GM21360 (cell line): Measurements from ENCODE around the gene IFNAR2.

Source experiments
- ATAC-seq: cut with Tn5 transposase; IDR thresholded peaks from one replicate; pipeline ENCODE4 v1.9.1; 2021; ENCODE audit warnings: mild to moderate bottlenecking, moderate library complexity; ENCODE audit not compliant: unreplicated experiment

IFNAR2 gene

GRCh38 chr21:33266050-33266788, 36.5 kb downstream of the IFNAR2 start, which contains the start of gene IL10RB:
TSS of gene IL10RB (plus strand) at chr21:33266367. CDS start at chr21:33266466, 99 bp downstream.
- ATAC-seq, result peak; percentile 43

DNA sequence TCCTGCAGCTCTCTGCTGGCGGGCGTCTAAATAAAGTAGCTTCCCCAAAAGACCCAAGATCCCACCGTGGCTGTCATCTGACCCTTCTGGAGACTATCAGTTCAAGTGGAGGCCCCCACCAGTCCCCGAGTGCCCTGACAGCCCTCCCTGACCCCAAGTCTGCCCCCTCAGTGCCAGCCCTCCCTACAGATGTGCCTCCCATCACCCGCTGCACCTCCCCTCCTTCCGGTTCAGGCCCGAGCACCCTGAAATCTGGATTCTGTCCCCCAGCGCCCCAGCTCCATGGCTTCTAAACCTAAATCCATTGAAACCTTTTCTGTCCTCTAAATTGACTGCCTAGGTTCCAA, 37.0 kb downstream of the IFNAR2 start:
- ATAC-seq, result no peak

DNA sequence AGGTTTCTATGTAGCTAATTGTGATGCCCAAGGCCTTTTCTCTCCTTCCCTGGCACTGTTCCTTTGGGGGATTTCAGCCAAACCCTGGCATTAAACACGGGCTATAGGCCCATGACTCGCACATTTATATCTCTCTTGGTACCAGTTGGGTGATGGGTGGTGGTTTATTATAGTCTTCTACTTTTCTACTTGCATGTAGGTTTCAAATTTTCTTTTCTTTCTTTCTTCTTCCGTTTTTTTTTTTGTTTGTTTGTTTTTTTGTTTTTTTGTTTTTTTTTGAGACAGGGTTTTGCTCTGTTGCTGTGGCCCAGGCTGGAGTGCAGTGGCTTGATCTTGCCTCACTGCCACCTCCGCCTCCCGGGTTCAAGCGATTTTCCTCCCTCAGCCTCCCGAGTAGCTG, 37.5 kb downstream of the IFNAR2 start:
- ATAC-seq, result no peak

GRCh38 chr21:33268393-33268736, 38.6 kb downstream of the IFNAR2 start:
- ATAC-seq, result peak; percentile 6

- peak; percentile 59 for ATAC-seq
Measured at GRCh38 chr21:33268737-33269441, 39.2 kb downstream of the IFNAR2 start.

GRCh38 chr21:33270986-33271385, 41.2 kb downstream of the IFNAR2 start:
- ATAC-seq, result no peak

GRCh38 chr21:33273044-33273443, 43.3 kb downstream of the IFNAR2 start:
- no peak for ATAC-seq

DNA sequence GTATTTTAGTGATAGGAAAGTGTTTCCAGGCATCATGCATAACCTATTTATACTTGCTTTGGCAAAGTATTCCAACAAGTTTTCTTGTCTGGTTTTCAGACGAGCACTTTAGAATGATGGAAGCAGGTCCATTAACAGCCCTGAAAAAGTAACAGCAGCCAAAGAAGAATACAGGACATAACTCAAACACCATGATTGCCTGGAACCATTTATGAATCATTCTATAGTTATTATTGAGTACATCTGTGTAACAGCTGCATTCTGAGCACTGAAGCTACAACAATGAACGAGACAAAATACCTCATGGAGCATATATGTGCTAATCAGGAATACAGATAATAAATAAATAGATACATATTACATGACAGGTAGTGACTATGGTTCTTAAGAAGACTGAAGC, 49.0 kb downstream of the IFNAR2 start:
- ATAC-seq, result no peak

DNA sequence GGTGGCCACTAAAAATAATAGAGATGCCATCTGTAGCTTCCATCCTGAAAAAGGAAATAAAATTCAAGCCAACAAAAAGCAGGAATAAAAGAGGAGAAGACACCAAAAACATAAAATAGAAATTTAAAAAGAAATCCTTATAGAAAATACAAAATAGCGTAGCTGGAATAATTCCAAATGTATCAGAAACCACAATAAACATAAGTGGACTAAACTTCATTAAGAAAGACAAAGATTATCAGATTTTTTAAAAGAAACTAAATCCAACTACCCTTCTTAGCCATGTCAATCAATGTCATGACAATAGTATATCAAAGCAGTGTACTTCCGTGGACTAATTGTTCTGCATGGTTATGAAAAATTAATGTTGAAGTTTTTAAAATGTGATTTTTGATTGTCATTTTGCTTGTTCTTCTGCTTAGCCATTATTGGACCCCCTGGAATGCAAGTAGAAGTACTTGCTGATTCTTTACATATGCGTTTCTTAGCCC, 49.6 kb downstream of the IFNAR2 start:
- ATAC-seq, result no peak
